HG03342 (cell line): ENCODE data around the gene PMEPA1.

Experiments
- ATAC-seq: cut with Tn5 transposase; IDR thresholded peaks from one replicate; pipeline ENCODE4 v1.9.1; 2021; ENCODE audit warnings: mild to moderate bottlenecking, moderate library complexity; ENCODE audit not compliant: unreplicated experiment

PMEPA1 gene

DNA sequence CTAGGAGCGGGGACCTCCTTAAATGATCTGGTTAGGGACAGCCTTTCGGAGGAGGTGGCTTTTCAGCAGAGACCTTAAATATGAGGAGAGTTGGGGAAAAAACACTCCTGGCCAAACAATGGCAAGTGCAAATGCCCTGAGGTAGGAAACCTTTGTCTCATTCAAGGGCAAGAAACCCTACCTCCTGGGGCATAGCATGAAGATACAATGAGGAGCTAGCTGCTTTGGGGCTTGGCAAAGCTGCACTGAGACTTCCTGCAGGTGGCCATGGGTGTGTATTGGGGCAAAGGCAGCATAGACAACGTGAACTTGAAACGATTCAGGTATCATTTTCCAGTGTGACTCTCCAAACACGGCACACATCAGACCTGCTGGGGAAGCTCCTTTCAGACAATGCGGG, 30.7 kb downstream of the PMEPA1 start:
- no peak for ATAC-seq

DNA sequence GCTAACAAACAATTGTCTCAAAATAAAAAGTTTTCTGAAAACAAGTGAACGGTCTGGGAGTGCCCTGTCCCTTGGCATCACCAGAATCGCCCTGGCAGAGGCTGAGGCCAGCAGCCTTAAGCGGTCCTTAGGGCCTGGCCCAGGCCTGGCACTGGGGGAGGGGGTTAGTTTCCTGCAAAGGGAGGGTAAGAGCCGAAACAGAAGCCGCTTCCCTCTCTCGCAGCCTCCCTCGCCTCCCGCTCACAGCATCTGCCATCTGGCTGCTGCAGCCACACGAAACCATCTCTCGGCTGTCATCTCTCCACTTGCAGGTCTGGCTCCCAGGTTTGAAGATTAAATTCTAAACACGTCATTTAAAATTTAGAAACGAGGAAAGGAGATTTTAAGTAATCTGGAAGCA, 31.5 kb downstream of the PMEPA1 start:
- ATAC-seq: no peak

DNA sequence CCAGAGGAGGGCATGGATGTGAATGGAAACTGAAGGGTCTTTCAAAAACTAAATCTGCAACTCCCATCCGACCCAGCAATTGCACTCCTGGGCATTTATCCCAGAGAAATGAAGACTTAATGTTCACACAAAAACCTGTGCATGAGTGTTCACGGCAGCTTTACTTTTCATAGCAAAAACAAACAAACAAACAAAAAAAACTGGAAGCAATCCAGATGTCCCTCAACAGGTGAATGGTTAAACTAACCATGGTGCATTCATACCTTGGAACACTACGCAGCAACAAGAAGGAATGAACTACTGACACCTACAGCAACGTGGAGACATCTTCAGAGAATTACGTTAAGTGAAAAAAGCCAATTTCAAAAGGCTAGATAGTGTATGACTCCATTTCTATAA, 32.2 kb downstream of the PMEPA1 start:
- no peak for ATAC-seq

DNA sequence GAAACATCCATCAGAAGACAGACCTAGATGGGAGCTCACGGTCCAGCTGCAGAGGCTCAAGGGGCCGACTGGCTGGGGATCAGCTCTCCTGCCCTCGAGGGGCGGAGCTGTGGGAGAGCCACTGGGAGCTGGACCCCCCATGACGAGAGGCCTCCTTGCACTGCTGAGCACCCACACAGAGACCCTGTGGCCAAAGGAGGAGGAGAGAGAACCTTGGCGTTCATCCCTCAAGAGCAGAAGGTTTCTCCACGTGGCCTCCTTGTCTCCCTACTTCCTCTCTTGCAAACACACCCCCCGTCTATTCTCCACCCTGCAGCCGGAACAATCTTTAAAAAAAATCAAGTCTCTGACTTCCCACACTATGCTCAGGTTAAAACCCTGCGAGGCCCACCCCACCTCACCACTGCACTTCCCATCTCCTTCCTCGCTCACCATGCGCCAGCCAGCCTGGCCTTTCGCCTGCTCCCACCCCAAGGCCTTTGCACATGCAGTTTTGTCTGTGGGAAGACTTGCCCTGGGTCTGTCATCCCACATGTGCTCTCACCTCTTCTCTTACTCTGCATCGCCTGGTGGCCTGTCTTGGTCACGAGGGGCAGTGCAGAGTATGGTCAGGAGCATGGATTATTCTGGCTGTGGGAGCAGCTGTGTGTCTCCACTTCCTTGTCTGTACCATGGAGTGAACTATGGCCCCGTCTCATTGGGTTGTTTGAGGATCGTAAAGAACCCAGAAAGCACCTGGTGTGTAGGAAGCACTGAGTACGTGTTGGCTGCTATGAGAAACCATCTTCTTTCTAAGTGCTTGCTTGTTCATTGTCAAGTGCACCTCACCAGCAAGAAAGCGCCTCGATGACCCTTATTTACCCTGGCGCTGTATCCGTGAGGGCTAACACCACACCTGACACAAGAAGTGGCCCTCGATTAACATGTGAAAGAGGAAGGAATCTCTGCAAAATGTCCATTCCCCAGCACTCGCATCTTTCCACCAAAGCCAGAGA, 32.9 kb downstream of the PMEPA1 start:
- ATAC-seq: no peak

DNA sequence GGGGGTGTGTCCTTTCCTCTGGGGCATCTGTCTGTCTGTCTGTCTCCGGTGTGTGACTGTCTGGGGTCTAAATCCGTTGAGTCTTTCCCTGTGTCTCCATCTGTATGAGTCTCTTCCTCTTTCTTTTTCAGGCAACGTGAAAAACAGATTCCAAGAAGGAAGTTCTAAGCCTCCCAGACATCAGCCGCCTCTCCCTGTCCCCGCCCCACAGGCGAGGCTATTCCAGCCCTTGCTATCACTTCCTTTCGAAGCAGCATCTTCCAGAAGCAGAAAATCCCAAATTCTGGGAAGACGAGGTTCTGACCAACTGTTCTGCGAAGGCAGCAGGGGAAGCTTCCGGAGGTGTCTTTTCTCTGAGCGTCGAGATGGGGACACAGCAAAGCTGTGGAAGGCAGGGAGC, 34.0 kb downstream of the PMEPA1 start:
- no peak for ATAC-seq

DNA sequence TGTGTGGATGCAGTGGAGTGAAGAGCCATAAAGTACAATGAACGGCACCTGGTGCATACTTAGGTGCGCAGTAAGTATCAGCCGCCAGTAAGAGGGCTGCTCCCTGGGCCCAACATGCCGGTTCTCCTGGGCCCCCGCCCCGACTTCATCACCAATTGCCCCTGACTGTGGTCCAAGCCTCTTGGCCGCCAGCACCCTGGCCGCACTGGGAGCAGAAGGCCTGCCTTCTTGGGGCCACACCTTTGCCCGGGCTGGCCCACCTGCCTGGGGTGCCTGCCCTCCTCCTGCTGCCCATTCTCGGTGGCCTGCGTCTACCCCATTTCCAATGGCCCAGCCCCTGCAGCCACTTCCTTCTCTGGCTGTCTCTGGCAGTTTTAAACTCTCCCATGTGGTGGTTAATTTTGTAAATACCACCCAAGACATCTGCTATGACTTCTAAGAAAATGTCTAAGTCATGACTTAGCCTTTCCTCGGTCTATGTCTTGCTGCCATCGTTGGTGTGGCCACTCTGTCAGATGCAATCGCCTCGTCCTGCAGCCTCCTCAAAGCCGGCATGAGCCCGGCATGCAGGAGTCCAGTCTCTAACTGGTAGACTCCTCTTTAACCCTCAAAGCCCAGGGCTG, 36.8 kb downstream of the PMEPA1 start:
- no peak for ATAC-seq

DNA sequence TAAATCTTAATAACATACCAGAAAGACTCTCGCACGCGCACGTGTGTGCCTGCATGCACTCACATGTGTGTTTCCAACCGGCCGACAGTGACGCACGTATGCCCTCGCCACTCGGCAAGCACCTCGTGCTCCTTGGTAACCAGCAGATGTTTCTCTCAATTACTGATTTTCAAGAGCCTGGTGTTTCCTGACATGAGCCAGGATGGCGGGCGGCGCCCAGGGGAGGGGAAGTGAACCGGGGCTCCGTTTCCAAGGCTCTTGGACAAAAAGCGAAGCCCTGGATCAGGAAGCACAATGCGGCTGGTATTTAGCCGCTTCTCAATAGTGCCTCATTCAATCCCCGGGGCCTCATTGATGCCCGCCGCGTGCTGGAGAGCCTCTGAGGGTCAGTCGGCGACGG, 37.7 kb downstream of the PMEPA1 start:
- no peak for ATAC-seq

DNA sequence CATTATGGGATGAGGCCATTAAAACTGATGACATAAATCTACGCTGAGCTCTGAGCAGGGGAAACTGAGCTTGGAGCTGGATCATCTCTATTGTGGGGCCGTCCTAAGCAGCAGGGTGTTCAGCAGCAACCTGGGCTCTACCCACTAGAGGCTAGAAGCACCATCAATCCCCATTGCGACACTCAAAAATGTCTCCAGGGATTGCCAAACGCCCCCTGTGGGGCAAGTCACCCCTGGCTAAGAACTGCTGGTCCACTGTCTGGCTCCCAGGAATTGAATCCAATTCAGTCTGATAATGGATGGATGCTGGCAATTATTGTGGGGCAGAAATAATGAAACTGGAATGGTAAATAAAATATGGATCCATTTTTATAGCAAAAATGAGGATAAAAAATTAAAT, 38.2 kb downstream of the PMEPA1 start:
- no peak for ATAC-seq

DNA sequence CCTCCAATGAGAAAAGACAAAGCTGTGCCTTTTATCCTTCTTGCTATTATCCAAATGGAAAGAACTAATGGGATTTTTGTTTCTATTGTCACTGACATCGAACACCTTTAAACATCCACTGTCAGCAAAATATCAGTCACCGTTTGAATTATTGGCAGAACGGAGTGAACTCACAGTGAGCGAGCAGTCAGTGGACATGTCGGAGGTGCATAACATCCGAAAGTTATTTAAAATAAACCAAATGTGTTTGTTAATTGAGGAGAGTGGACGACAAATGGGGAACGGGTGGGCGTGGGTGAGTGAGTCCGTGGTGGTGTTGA, 38.8 kb downstream of the PMEPA1 start:
- ATAC-seq: no peak

DNA sequence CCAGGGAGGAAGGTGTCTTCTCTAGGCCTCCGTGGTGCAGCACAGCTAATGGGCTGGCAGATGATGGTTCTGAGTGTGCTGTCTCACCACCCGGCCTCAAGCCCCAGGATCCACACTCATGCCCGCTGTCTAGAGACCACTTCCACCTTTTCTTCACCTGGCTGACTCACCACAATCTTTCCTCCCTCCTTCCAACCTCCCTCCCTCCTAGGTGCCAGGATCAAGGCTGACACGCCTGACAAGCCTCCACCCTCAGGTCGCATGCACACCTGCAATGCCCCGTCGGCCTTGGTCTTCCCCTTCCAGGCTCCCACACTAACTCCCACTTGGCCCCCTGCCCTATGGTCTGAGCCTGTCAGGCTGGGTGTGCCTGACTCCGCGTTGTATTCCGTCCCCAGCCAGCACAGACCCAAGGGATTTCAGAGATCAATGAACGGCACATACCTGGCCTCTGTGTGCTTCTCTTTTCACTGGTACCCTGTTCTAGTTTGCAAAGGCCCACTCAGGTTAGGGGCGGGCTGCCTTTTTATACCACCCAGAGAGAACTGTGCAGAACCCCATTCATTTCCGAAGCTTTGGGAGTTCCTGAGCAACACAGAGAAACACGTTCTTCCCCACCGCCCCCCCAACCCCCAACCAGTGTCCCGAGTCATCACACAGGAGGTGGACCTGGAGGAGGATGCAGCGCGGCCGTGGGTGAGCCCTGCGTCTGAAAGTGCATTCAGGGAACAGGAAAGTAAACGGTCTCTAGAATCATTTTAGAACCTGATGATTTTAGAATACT, 39.3 kb downstream of the PMEPA1 start:
- no peak for ATAC-seq

DNA sequence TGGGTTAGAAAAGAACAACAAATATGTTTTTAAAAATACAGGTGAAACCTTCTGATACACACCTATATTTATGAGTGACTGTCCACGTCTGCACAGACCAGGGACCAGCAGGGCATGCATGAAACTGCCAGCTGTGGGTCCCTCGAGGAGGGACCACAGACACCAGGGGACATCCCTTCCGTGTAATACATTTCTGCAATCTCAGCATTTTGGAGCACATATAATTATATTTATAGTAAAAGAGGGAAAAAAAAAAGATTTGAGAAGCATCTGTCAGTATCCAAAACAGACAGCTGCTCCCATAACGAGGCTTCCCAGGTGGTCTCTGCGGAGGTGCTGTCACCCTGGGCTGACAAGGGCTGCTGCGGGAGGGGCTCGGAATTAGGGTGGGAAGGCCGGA, 40.2 kb downstream of the PMEPA1 start:
- no peak for ATAC-seq

DNA sequence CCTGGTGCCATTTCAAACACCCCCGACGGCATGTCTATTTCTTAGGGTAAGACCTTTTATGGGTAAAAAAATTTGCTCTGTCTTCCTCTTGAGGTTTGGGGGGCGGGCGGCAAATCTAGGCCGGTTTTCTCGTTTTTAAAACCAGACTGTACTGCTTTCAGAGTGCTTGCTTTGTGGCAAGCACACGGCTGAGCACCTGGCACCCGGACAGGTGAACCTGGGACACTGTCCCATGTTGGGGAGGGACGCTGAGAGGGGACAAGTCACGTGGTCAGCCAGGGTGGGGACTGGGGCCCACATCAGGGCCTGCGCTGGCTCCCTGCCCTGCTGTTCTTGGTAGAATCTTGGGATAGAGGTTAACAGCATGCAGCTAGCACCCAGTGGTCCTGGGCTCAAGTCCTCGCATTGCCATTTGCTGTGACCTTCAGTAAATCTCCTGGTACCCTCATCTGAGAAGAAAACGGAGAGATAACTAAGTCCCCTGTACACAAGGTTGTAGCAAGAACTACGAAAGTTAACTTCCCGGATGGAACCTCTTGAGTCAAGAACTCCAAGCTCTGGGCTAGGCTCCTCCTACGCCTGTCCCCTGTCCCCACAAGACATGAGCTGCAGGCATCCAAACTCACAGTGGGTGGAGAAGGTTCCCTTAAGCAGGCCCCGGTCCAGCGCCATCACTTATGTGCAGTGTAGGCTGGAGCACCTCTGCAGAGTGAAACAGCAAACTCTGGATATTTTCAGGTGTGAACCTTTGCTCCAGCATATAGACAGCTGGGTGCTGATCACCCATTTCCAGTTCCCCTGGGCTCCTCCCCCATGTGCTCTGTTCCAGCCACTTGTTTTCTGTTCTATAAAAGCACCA, 41.7 kb downstream of the PMEPA1 start:
- no peak for ATAC-seq

DNA sequence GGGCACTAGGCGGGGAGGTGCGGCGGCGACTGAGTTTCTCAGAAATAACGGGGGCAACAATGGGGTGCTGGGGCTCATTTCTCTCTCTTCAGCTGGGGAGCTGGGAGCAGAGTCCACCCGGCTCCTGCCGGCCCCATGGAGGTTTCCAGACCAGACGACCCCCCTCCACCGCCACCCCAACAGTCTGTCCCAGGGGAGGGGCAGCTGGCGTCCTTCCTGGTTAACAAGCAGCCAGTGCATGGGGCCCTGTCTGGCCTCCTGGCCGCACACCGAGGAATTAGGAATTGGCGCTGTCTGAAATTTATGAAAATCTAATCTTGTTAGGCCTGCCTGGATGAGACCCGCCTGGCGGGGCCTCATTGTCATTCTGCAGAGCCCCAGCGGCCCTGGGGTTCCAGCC, 42.4 kb downstream of the PMEPA1 start:
- no peak for ATAC-seq

DNA sequence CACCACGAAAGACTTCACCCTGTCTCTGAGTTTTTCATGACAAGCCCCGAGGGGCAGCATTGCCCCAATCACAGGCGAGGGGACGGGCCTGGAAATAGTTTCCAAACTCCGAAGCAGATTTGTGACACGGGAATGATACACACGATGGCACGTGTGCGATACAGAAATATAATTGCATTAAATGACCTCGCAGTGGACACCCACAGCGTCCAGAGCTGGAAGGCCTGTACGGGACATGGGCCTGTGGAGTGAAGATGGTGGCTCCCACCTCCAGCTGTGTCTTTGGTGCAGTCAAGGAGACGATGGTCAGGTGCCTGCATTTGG, 43.0 kb downstream of the PMEPA1 start:
- ATAC-seq: no peak

DNA sequence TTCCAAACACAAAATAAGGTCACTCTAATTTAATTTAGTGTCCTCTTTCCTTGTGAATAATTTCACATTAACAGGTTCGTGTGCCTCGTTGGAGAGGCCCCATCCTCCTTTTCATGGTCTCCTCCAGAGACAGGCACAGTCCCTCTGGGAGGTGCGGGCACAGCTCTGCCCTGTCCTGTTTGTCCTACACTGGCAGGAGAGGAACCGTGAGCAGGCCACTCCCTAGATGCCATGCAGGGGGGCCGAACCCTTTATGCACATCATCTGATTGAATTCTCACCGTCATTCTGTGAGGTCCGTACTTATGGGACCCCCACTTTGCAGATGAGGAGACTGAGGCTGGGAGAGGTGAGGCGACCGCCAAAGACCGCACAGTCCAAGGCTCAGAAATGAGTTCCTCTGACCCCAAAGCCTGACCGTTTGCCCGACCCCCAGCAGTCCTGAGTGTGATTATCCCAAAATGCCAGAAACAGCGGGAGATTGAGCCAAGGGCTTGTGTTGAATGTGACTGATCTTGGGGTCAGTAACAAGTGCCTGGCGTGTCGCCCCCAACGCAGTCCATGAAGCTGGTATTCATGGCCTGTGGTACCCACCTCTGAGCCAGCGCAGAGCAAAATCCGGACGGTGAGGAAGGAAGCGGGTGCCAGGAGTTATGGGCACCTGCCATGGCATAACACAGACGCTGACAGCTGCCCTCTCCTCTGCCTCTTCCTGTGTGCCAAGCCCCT, 43.5 kb downstream of the PMEPA1 start:
- ATAC-seq: no peak

DNA sequence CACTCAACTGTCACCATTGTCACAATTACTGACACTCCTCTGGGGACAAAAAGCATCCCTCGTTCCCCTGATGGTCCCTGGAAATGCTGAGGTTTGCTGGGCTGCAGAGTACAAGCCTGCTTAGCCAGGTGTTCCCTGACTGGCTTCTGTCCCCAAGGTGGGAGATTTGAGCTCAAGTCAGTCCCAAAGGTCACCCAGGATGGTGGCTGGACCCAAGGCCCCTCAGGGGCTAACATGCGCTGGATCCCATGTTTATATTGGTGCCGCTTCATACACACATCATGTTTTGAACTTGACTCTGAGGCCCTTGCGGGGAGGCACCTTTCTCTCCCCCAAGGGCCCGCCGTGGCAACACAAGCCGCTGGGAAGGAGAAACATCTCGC, 44.2 kb downstream of the PMEPA1 start:
- ATAC-seq: no peak

DNA sequence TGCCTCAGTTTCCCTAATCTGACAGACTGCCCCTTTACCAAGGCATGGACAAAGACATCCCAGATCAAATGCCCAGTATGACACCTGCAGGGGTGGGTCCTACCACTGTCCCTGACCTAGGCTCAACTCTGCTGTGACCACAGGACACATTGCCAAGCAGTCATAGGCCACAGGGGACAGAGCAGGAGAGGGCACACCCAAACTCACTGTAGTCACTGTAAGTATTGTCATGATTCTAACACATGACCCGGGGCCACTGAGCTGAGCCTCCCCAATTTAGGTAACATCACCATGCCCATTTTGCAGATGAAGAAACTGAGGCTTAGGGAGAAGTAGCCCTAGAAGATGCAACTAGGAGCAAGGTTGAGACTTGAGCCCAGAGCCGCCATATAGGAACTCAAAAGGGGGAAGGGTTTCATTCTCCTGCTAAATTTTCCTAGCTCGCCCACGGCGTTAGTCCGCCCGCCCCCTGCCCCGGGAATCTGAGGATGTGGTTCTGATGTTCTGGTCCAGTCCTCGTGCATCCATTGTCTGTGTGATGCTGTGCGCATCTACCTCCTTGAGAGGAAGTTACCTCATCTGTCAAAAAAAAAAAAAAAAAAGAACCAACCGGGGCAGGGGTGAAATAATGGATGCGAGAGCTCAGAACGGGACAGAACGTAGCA, 44.8 kb downstream of the PMEPA1 start:
- ATAC-seq: no peak

DNA sequence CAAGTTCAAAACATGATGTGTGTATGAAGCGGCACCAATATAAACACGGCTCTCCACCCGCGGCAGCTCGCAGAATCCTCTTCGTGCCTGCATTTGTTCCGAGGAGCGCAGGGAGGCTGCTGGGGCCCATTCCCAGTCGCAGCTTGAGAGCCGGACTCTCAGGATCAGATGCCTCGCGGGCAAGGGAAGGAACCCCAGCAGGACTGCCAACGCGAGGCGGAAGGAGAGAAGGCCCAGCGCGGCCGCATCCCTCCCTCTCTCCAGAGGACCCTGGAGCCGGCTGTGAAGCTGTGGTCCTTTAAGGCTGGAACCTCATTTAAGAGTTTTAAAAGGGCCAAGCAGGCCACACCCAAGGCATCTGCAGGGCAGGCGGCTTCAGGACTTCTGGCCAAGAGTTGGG, 45.3 kb downstream of the PMEPA1 start:
- ATAC-seq: no peak

DNA sequence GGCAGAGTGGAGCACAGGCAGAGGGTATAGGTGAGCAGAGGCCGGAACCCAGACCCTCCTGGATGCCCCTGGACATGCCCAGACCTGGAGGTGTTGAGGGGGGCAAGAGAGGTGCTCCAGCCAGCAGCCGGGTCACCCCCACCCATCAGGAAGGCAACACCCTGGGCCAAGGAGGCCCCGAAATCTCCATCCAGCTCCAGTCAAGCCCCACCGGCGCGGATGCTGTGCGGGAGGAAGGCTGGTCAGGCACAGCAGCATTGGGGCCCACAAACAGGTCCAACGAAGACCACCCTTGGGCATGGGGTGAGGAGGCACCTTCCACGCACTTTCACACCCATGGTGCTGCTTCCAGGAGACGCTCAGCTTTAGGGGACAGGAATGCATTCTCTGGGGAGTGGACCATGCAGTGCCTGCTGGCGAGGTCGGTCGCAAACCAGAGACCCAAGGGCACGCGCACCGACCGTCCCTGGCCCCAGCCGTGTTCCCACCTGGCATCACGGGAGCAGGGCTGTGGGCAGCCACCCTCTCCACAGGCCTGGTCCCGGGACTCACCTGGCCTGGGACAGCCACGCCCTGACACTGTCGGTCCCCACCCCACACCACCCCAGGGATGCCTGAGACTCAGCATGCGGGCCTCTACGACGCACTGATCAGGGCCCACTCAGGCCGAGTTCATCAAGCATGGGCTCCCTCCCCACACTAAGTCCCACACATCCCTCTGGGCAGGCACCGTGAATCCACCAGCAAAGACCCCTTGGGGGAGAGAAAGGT, 45.9 kb downstream of the PMEPA1 start:
- no peak for ATAC-seq
